IPS DF 4.7 (cell line): ENCODE results near the gene PTHLH.

Source experiments
- DNase-seq: peaks from one replicate; pipeline ENCODE4 v3.0.0-alpha.2; 2013; ENCODE audit warnings: low spot score; ENCODE audit errors: extremely low read depth

The PTHLH gene

DNA sequence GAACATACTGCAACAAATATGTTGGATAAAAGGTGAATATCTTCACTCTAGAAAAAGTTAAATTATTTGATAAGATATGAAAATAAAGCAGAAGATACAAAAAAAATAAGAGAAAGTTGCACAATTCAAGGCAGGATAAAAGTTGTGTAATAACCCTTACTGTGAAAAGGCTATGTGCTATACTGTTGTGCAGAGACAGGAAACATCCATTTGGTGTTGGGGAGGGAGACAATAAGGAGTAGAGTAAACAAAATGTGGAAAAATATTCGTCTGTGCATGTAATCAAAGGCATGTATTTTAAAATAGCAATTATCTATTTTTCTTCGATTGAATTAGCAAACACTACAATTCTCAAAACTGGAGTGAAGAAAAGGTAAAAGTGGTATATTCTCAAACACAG is 34.8 kb downstream of the PTHLH start:
- DNase-seq: no peak

DNA sequence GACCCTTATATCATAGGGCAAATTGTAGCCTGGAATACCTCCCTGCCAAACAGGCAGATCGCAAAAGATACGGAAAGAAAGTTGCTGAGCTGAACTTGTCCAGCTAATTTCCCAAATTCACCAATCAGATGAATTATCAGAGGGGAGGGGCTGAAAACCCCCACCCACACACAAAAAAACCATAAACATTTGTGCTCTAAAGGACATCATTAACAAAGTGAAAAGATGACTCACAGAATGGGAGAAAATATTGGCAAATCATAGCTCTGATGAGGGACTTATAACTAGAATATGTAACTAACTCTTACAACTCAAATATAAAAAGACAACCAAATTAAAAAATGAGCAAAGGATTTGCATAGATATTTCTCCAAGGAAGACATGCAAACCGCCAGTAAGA is 36.3 kb downstream of the PTHLH start:
- DNase-seq: no peak

DNA sequence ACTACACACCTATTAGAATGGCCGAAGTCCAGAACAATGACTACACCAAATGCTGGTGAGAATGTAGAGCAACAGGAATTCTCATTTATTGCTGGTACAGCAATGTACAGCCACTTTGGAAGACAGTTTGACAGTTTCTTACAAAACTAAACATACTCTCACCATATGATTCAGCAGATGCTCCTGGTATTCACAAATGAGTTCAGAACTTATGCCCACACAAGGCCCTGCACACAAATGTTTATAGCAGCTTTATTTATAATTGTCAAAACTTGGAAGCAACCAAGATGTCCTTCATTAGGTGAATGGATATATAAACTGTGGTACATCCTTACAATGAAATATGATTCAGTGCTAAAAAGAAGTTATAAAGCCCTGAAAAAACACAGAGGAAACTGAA is 38.3 kb downstream of the PTHLH start:
- no peak for DNase-seq

DNA sequence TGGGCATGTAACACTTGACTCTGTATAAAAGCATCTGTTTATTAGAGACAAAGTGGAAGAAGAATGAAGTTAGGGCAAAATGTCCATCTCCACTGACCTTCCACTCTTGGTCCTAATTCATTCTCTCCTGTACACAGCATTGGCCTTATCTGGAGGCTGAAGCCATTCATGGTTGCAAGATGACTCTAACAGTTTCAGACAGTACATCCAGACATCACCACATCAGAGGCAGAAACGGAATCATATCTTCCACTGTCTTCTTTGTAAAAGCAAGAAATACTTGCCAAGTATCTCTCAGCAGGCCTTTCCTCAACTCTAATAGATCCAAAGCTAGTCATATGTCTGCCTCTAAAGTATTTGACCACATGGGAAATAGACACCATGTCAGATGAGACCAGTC is 41.1 kb downstream of the PTHLH start:
- DNase-seq: no peak

DNA sequence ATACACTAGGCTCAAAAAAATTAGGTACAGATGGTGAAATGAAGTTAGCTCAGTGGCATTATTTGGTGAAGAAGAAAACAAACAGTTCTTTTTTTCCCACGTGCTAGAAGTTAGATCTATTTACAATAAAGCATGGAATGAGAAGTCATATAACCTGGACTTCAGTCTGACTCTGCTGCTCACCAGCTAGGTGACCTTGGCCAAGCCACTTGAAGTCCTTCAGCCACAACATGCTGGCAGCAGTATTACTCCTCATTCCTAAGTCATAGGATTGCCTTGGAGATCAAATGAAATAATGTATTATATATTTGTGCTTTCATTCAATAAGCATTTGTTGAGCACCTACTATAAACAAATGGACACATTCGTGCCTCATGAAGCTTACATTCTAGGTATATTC is 45.2 kb downstream of the PTHLH start:
- no peak for DNase-seq

DNA sequence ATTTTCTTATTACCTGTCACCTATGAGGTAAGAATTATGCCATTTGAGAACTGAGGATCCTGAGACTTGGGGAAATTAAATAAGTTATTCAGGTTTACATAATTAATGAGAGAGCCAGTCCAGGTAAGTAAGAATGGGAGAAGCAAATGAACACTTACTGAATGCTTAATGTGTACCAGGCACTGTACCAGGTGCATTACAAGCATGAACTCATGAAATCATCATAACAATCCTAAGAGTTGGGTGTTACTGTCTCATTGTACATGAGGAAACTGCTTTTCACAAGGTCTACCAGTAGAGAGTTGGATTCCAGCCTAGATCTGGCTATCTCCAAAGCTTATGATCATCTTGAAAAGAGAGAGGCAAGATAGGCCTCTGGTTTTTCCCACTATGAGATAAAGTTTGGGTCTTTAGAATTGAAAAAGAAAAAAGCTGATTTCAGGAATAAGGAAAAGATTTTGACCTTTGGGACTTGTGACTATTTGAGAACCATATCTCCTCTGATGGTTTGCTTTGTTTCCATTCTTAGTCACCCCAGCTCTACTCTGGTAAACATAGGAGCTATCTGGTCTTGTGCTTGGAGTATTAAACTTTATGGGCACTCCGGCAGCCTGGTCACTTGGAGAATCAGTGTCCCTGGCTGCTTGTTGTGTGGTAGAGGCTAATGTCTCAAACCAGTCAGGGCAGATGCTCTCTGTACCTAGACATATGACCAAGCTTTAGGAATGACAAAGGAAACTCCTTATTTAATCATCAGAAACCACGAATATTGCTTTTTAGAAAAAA is 48.0 kb downstream of the PTHLH start:
- DNase-seq: no peak

DNA sequence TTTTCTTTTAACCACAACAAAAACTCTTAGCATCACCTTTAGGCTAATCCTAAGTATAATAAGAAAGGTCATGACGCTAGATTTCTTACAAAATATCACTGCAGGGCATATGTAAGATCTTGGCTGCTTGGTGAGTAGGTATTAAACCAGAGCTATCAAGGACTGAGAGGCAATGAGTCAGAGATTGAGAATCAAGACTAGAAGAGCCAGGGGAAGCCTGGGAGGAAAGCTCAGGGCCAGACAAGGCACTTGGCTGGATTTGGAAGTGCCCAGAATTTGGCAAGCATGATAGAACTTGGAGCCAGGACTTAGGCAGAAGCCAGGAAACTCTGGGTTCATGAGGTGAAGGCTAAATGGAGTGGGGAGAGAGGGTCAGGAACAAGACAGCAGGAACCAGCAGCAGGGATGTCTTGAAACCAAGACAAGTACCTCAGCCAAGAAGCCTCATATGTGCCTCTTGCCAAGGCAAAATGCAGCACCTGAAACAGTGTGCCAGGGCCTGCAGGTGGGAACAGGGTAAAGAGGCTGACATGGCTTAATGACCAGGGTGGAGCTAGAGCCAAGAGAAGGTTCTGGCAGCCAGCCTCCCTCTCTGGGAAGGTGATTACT is 49.9 kb downstream of the PTHLH start:
- no peak for DNase-seq

DNA sequence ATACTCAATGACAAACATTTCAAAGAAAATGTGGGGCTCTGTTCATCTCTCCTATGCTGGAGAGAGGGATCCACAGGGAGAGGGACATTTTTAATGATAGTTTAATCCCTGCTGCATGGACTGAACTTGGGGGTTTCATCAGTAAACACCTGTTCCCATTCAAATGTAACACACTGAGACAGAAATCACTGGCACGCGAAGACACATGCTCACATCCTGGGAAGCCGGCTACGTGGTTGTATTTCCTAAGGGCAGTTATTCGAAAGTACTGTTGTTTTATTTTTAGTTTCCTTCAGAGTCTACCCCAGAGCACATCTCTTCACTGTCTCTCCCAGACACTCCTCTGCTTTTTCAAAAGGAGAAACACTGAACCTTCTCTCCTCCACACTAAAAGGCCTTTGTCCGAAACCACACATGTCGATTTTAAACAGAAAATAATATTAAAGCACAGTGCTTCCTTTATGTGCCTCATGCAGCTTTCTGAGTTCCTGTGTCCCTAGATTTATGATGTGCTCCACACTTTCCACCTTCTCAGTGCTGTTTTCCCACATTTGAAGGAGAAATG is 52.8 kb downstream of the PTHLH start:
- DNase-seq: no peak

DNA sequence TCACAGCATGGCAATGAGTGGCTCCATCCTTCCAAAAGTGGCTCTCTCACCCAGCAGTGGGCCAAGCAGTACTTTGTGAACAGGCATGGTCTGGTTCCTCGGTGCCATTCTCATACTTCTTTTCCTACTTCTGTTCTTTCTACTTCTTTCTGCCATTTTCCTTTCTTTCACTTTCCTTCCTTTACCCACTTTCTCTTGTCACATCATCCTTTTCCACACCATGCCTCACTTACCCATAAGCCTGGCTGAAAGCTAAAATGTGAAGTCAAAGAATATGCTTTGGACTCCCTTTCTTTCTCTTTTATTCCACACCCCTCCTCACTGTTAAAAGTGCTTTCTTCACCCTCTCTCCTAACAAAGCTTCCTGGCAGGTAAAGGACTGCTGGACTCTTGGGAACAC is 57.0 kb downstream of the PTHLH start:
- DNase-seq: no peak

DNA sequence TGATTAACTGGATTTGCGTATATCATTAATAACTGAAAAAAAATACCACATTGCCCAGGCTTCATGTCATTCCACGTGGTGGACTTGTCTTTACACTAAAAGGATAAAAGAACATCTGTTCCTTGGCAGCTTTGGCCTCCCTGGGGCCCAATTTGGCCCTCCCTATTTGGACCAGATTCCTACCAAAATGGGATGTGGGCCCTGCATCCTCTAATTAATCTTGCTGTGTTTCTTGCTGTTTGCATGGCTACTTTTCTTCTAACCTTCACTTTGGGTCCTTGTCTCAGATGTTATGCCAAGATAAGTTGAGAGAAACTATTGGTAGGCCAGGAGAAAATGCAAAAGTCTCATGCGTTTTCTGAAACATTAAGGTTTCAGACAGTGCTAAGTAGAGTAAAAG is 57.5 kb downstream of the PTHLH start:
- DNase-seq: no peak

DNA sequence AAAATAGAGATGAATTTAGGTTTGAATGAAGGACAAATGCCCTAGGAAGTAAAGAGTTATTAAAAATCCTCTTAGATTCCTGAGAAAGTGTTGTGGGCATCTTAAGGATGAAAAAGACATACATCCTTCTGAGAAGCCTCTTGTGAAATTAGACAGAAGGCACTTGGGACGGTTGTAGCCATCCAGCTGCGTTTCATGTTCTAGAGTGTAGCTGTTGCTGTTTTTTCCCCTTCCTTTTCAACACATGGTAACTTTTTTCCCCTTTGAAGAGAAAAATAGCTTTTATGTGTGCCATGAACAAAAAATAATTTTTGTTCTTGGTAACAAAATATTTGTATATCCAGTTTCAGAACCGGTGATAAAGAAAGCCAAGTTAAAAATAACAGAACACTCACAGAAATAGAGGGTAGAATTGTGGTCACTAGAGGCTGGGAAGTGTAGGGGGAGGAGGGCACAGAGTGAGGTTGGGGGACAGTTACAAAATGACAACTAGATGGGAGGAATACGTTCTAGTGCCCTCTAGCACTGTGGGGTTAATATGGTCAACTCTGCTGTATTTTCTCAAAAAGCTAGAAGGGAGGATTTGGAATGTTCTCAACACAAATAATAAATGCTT is 58.4 kb downstream of the PTHLH start:
- DNase-seq: no peak

DNA sequence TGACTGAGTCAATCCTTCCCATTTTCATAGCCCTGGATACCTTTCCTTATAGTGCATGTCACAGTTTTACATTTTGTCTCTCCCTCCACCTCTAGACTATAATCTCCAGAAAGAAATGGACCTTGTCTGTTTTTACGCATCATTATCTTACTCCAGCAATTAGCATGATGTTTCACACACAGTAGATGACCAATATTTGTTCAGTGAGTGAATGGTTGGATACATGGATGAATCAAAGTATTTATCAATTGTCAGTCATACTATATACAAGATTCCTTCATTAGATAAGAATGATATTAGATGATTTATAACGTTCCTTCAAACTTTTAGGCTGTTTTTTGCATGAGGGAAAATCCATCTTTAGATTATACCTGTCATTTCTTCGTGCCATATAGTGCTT is 61.1 kb downstream of the PTHLH start:
- no peak for DNase-seq
